Measurements from ENCODE around the gene CD226.
"Not testable (repeated sequence)": the region's sequence is repeated elsewhere in the genome, so short reads cannot be mapped to it uniquely, and the experiment has no call there.

Gene CD226

DNA sequence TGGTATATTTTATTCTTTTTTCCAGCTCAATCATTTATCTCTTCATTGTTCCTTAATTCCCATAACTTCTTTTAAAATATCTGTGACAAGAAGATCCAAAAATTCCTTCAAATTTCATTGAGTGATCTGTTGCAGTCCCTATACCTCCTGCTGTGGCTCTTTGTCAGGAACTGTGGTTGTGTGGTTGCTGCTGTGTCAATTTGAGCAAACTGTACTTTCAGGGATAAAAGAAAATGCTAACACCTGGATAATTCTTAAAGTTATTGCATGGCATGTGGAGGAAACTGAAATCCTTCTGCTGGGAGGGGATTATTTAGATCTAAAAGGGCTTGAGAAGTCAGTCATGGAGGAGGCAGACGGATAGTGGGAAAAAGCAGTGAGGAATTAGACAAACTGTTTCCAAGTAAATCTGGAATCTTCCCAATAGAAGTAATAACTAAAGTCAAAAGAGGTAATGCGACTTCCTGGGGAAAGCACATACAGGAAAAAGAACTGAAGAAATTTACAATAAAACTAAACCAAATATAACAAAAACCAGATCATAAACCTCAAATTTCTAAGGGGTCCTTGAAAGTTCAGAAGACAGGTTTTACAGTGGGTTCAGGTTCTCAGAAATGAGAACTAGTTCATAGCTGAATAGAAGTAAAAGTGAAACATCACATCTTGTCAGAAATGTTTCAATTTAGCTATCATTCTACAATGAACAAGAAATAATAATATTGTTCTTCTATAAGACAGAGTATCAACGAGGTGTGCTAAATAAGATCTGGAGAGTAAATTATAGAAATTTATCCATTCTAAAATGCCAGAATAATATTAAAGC, 33.5 kb upstream of the CD226 start:
- TF ChIP-seq, protein P1, sequence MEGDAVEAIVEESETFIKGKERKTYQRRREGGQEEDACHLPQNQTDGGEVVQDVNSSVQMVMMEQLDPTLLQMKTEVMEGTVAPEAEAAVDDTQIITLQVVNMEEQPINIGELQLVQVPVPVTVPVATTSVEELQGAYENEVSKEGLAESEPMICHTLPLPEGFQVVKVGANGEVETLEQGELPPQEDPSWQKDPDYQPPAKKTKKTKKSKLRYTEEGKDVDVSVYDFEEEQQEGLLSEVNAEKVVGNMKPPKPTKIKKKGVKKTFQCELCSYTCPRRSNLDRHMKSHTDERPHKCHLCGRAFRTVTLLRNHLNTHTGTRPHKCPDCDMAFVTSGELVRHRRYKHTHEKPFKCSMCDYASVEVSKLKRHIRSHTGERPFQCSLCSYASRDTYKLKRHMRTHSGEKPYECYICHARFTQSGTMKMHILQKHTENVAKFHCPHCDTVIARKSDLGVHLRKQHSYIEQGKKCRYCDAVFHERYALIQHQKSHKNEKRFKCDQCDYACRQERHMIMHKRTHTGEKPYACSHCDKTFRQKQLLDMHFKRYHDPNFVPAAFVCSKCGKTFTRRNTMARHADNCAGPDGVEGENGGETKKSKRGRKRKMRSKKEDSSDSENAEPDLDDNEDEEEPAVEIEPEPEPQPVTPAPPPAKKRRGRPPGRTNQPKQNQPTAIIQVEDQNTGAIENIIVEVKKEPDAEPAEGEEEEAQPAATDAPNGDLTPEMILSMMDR (IDR thresholded peaks at IDR 0.05; ENCODE audit: poor library complexity, severe bottlenecking), result no peak
- H3K27me3 ChIP-seq (ENCODE audit: insufficient read depth, poor library complexity, severe bottlenecking), result no peaks in the 10 kb centered on the region
- no peak overlapping the region for H3K4me3 ChIP-seq (ENCODE audit: severe bottlenecking)
- peaks cover 24% of the 10 kb centered on the region for H3K36me3 ChIP-seq (ENCODE audit: low read depth)
- H3K27ac ChIP-seq (ENCODE audit: poor library complexity, severe bottlenecking), result no peak overlapping the region
- no peaks in the 10 kb centered on the region for H3K4me1 ChIP-seq (ENCODE audit: insufficient read depth, poor library complexity, severe bottlenecking)
- no peaks in the 10 kb centered on the region for H3K9me3 ChIP-seq (ENCODE audit: severe bottlenecking)
- DNase-seq (ENCODE audit: low spot score), result no peak
- ATAC-seq (ENCODE audit: low read depth), result no peak

DNA sequence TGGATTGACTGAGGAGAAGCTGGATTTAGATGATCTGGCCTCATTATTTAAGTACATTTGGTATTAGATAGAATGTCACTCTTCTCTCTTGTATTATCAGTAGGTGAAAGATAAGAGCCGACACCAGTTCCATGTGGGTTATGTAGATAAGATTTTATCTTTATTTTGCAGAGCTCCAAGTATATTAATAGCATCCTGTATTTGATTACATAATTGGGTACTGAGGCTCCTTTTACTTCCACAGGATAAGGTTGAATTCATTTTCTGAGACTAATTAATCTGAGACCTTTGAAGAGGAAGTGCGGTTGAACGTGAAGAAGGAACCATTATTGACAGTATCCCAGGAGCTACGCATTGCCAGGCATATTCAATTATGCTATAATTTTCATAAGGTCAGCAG, 32.8 kb upstream of the CD226 start:
- Histone ChIP-seq H3K27ac (ENCODE audit: poor library complexity, severe bottlenecking) (no peak overlapping the region), H3K4me3 (ENCODE audit: severe bottlenecking) (no peak overlapping the region), H3K27me3 (ENCODE audit: insufficient read depth, poor library complexity, severe bottlenecking) (no peaks in the 10 kb centered on the region), H3K36me3 (ENCODE audit: low read depth) (peaks cover 24% of the 10 kb centered on the region), H3K4me1 (ENCODE audit: insufficient read depth, poor library complexity, severe bottlenecking) (no peaks in the 10 kb centered on the region), H3K9me3 (ENCODE audit: severe bottlenecking) (no peaks in the 10 kb centered on the region)
- no peak for ATAC-seq (ENCODE audit: low read depth)
- TF ChIP-seq, protein P1 (IDR thresholded peaks at IDR 0.05; ENCODE audit: poor library complexity, severe bottlenecking), result no peak
- DNase-seq (ENCODE audit: low spot score), result no peak

DNA sequence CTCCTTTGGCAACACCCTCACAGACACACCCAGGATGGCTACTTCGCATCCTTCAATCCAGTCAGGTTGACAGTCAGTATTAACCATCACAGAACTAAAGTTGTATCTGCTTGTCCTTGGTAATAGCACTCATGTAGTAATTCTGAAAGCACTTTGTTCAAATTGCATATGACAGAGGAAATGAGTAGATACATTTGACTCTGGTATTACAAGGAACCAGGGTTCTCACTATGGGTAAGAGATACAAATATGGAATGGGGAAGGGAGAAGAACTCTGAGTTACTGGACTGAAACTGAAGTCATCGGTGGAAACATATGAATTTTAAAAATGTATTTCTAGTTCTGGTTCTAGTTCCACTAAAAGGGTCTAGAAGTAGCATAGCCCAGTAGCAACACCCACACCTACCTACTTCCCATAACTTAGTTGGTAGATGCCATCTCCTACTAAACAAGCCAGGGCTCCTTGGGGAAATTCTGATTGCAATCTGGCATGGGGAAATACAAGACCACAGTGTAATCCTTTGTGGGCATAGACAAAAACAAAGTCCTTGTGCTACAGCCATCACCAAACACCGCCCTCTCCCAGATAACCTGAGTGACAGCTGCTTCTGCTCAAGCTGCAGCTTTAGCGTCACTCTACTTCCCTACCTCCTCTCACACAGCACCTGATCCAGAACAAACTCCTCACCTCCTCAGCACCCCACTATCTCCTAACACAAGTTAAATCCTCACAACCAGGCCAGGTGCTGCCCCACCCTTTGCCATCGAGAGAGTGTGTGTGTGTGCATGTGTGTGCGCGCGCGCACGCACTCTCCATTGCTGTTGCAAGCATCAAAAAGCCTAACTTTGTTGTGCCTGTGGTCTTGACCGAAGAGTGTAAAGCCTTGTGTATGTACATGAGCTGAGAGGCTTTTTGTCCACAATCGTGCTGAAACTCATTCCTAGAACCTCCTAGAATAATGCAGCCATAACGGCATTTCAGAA, 31.4 kb upstream of the CD226 start:
- Histone ChIP-seq H3K36me3 (ENCODE audit: low read depth) (peaks cover 21% of the 10 kb centered on the region), H3K4me1 (ENCODE audit: insufficient read depth, poor library complexity, severe bottlenecking) (no peaks in the 10 kb centered on the region), H3K4me3 (ENCODE audit: severe bottlenecking) (no peak overlapping the region), H3K27ac (ENCODE audit: poor library complexity, severe bottlenecking) (no peak overlapping the region), H3K9me3 (ENCODE audit: severe bottlenecking) (no peaks in the 10 kb centered on the region), H3K27me3 (ENCODE audit: insufficient read depth, poor library complexity, severe bottlenecking) (no peaks in the 10 kb centered on the region)
- TF ChIP-seq, protein P1 (IDR thresholded peaks at IDR 0.05; ENCODE audit: poor library complexity, severe bottlenecking), result no peak
- no peak for DNase-seq (ENCODE audit: low spot score)
- no peak for ATAC-seq (ENCODE audit: low read depth)

DNA sequence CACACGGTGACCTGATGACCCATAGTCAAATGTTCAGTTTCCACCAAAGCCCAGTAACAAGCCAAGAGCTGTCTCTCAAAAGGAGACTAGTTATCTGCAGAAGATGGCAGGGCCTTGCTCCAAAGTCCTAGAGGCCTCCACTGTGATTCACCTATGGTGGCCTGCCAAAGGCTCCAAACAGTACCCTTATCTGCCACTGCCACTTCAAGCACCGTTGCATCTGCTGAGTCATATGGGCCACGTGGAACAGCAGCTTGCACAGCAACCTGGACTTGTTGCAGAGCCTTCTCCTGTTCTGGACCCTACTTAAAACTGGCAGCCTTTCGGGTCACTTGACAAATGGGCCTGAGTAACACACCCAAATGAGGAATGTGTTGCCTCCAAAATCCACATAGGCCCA, 27.6 kb upstream of the CD226 start:
- H3K4me1 ChIP-seq (ENCODE audit: insufficient read depth, poor library complexity, severe bottlenecking); H3K27ac ChIP-seq (ENCODE audit: poor library complexity, severe bottlenecking); H3K9me3 ChIP-seq (ENCODE audit: severe bottlenecking); H3K27me3 ChIP-seq (ENCODE audit: insufficient read depth, poor library complexity, severe bottlenecking); ATAC-seq (ENCODE audit: low read depth); DNase-seq (ENCODE audit: low spot score); H3K4me3 ChIP-seq (ENCODE audit: severe bottlenecking); H3K36me3 ChIP-seq (ENCODE audit: low read depth): not testable (repeated sequence)

DNA sequence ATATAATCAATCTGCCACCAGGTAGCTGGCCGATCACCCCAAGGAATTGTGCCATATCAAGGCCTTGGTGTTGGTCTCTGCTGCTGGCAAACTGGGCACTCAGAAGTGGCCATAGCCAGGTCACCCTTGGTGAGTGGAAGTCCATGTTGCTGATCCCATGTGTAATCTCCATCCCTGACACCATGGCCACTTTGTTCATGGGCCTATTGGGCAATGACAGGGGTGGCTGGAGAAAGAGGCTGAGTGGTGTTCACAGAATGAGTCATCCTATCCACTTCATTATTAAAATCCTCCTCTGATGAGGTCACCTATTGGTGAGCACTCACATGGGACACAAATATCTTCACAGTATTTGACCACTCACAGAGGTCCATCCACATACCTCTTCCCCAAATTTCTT, 26.7 kb upstream of the CD226 start:
- Histone ChIP-seq H3K9me3 (ENCODE audit: severe bottlenecking) (no peaks in the 10 kb centered on the region), H3K36me3 (ENCODE audit: low read depth) (no peaks in the 10 kb centered on the region), H3K27ac (ENCODE audit: poor library complexity, severe bottlenecking) (no peak overlapping the region), H3K4me1 (ENCODE audit: insufficient read depth, poor library complexity, severe bottlenecking) (no peaks in the 10 kb centered on the region), H3K4me3 (ENCODE audit: severe bottlenecking) (no peak overlapping the region), H3K27me3 (ENCODE audit: insufficient read depth, poor library complexity, severe bottlenecking) (no peaks in the 10 kb centered on the region)
- TF ChIP-seq, protein P1 (IDR thresholded peaks at IDR 0.05; ENCODE audit: poor library complexity, severe bottlenecking), result no peak
- DNase-seq (ENCODE audit: low spot score), result no peak
- no peak for ATAC-seq (ENCODE audit: low read depth)

Measured in RWPE2 (cell line).